GM12864 (cell line): ENCODE results near the gene SOBP.
"Not testable (repeated sequence)": the region's sequence is repeated elsewhere in the genome, so short reads cannot be mapped to it uniquely, and the experiment has no call there.

Experiments used
- DNase-seq: peaks from one replicate; pipeline ENCODE4 v3.0.0-alpha.2; 2011; ENCODE audit warnings: low read depth
- H3K4me3 ChIP-seq: 2 replicates; pipeline ENCODE4 v1.5.1; 2011; ENCODE audit warnings: mild to moderate bottlenecking, low read depth, low read length, control low read depth
- CTCF ChIP-seq: IDR thresholded peaks from 2 replicates; pipeline ENCODE4 v1.5.1; 2011; ENCODE audit warnings: low read depth, mild to moderate bottlenecking, moderate library complexity, low read length, control low read depth, inconsistent platforms; ENCODE audit errors: missing control alignments

Gene SOBP

GRCh38 chr6:107466062-107466461 is 23.9 kb upstream of the SOBP start:
- DNase-seq, result no peak
- TF ChIP-seq CTCF, result no peak

GRCh38 chr6:107470364-107470763 is 19.6 kb upstream of the SOBP start:
- DNase-seq, result no peak
- H3K4me3 ChIP-seq, result no peak overlapping the region
- no peak for TF ChIP-seq CTCF

More at GRCh38 chr6:107466062-107466461, 23.9 kb upstream of the SOBP start:
- no peak overlapping the region for H3K4me3 ChIP-seq

GRCh38 chr6:107473660-107474059 is 16.3 kb upstream of the SOBP start:
- TF ChIP-seq CTCF, result no peak
- DNase-seq, result no peak
- H3K4me3 ChIP-seq, result no peak overlapping the region

GRCh38 chr6:107475360-107475759 is 14.6 kb upstream of the SOBP start:
- DNase-seq, result not testable (repeated sequence)

GRCh38 chr6:107475826-107476225 is 14.1 kb upstream of the SOBP start:
- not testable (repeated sequence) for H3K4me3 ChIP-seq, DNase-seq

More at GRCh38 chr6:107475360-107475759, 14.6 kb upstream of the SOBP start:
- H3K4me3 ChIP-seq, result not testable (repeated sequence)

- H3K4me3 ChIP-seq, result no peak overlapping the region
- TF ChIP-seq CTCF, result no peak
- no peak for DNase-seq
Measured at GRCh38 chr6:107479089-107479690, 10.7 kb upstream of the SOBP start.

GRCh38 chr6:107485157-107485556 is 4.8 kb upstream of the SOBP start:
- no peak overlapping the region for H3K4me3 ChIP-seq
- no peak for DNase-seq
- TF ChIP-seq CTCF, result no peak

GRCh38 chr6:107488174-107488874 is 1.6 kb upstream of the SOBP start:
- no peak for DNase-seq
- H3K4me3 ChIP-seq, result no peak overlapping the region
- TF ChIP-seq CTCF, result no peak
